Testis (tissue), 2 donors: ENCODE measurements around the gene SPTSSA.

Source experiments
- POLR2A ChIP-seq: fragments of 450-650 bp; IDR thresholded peaks from one replicate; pipeline ENCODE4 v1.6.1; 2017; ENCODE audit warnings: antibody characterized with exemption, mild to moderate bottlenecking, moderate library complexity
- TF ChIP-seq, protein P1 (sequence below), 3 experiments: fragments of 450-650 bp in 2 of 3; fragments of 200-600 bp in 1 of 3; sonication (generic) in 1 of 3; IDR thresholded peaks; one replicate each; pipeline ENCODE4 v1.5.1; 2016 to 2019; ENCODE audit warnings: antibody characterized with exemption in 3 of 3, mild to moderate bottlenecking in 2 of 3, moderate library complexity in 1 of 3

DNA sequence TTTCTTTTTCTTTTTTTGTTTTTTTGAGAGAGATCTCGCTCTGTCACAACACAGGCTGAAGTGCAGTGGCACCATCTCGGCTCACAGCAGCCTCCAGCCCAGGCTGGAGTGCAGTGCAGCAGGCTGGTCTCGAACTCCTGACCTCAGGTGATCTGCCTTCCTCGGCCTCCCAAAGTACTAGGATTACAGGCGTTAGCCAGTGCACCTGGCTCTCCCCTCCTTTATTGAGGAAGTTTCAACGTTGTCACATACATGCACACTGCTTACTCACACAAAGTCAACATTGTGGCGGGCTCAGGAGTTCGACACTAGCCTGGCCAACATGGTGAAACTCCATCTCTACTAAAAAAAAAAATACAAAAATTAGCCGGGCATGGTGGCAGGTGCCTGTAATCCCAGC is 45.4 kb upstream of the SPTSSA start:
- TF ChIP-seq, protein P1, sequence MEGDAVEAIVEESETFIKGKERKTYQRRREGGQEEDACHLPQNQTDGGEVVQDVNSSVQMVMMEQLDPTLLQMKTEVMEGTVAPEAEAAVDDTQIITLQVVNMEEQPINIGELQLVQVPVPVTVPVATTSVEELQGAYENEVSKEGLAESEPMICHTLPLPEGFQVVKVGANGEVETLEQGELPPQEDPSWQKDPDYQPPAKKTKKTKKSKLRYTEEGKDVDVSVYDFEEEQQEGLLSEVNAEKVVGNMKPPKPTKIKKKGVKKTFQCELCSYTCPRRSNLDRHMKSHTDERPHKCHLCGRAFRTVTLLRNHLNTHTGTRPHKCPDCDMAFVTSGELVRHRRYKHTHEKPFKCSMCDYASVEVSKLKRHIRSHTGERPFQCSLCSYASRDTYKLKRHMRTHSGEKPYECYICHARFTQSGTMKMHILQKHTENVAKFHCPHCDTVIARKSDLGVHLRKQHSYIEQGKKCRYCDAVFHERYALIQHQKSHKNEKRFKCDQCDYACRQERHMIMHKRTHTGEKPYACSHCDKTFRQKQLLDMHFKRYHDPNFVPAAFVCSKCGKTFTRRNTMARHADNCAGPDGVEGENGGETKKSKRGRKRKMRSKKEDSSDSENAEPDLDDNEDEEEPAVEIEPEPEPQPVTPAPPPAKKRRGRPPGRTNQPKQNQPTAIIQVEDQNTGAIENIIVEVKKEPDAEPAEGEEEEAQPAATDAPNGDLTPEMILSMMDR (IDR thresholded peaks at IDR 0.05): no peak
- no peak for TF ChIP-seq POLR2A
